ENCODE data around the gene DLG1.

GRCh38 chr3:197226179-197226578, 72.2 kb downstream of the DLG1 start:
- TF ChIP-seq CTCF (IDR thresholded peaks at IDR 0.05) (no peak), POLR2A (IDR thresholded peaks at IDR 0.05) (no peak)
